Adrenal gland (tissue), 12 donors: ENCODE results near the gene VASH1. TPM values are rescaled to one million over a fixed set of nuclear protein-coding genes. Genes with fewer than 3 reads are reported as not detected.

Experiments used
- DNase-seq, 7 donors: peaks; one replicate each; pipeline ENCODE4 v3.0.0-alpha.2; 2019 to 2020
- H3K27ac ChIP-seq, 5 donors: fragments of 200-600 bp; sonication (generic) in 4 of 5; 1 replicate in 3 of 5; 2 replicates in 2 of 5; pipeline versions ENCODE4 v1.5.1 to v1.8.0; 2016 to 2020; ENCODE audit warnings: mild to moderate bottlenecking in 1 of 5
- H3K27me3 ChIP-seq: fragments of 200-600 bp; 2 replicates; pipeline ENCODE4 v1.8.0; 2021
- H3K36me3 ChIP-seq, 2 donors: fragments of 200-600 bp; replicated peaks in 1 of 2; 1 replicate in 1 of 2; 2 replicates in 1 of 2; pipeline versions ENCODE4 v1.5.1 to v1.8.0; 2018 to 2022
- H3K4me1 ChIP-seq, 2 donors: fragments of 200-600 bp; replicated peaks in 1 of 2; 1 replicate in 1 of 2; 2 replicates in 1 of 2; pipeline versions ENCODE4 v1.5.1 to v1.8.0; 2018 to 2021
- H3K4me3 ChIP-seq, 4 donors: fragments of 200-600 bp; sonication (generic) in 3 of 4; one replicate each; pipeline ENCODE4 v1.5.1; 2016 to 2018
- H3K9me3 ChIP-seq, 3 donors: fragments of 200-600 bp; sonication (generic) in 1 of 3; replicated peaks in 1 of 3; 1 replicate in 2 of 3; 2 replicates in 1 of 3; pipeline versions ENCODE4 v1.5.1 to v1.8.0; 2016 to 2021
- POLR2A ChIP-seq, 2 donors: fragments of 450-650 bp; IDR thresholded peaks; one replicate each; pipeline ENCODE4 v1.6.1; 2017; ENCODE audit warnings: antibody characterized with exemption in 2 of 2, mild to moderate bottlenecking in 2 of 2, moderate library complexity in 1 of 2
- WGBS, 4 donors: extraction: QIAGEN DNeasy Blood & Tissue Kit in 2 of 4; methylation state at CpG; one replicate each; pipeline versions ENCODE4 v1.1.5 to v1.1.7; 2013 to 2017; 5-methylcytosine and 5-hydroxymethylcytosine counted together
- intact Hi-C, 2 donors: fragments of 100-400 bp; cut with DNase I; formaldehyde crosslinking; loops; one replicate each; pipeline versions ENCODE4 v1.14.1 to v1.15.0; 2022 to 2023
- polyA plus RNA-seq, 3 donors: library from polyadenylated mRNA; stranded (reverse); fragments of 200-250 nt in 2 of 3; fragments of 350-450 nt in 1 of 3; fragmentation: Illumina TruSeq in 1 of 3; extraction: RNeasy Lipid Tissue Mini Kit (QIAGEN cat#74804) in 1 of 3; gene quantifications; one replicate each; pipeline ENCODE4 v1.2.3, GENCODE V29; 2013 to 2014
- total RNA-seq, 9 donors: library from RNA; depleted of rRNA in 4 of 9; stranded (reverse); fragments of >200 nt in 4 of 9; fragments of 120-200 nt in 1 of 9; fragmentation: NEBNext Ultra II Directional in 1 of 9; extraction: Animal tissue kit (Norgen Biotek cat#: 25700) in 1 of 9; gene quantifications; one replicate each; pipeline versions ENCODE4 v1.1.0 to v1.2.4, GENCODE V29; 2013 to 2023
- TF ChIP-seq, protein P1 (sequence below), 6 experiments: fragments of 450-650 bp in 4 of 6; fragments of 200-600 bp in 2 of 6; sonication (generic) in 1 of 6; IDR thresholded peaks; 1 replicate in 5 of 6; 2 replicates in 1 of 6; pipeline versions ENCODE4 v1.5.1 to v1.8.0; 2016 to 2021; ENCODE audit warnings: antibody characterized with exemption in 6 of 6, mild to moderate bottlenecking in 2 of 6, moderate library complexity in 1 of 6
- donor health status: healthy with polysubstance abuse.
- donor health status: Bipolar disorder and iron deficiency.
- donor health status: DM: yes; HTN: yes; CAD: no.
- donor health status: DM: no; HTN: no; CAD: no.
- donor health status: DM: no; HTN: no; CAD: no.
- donor health status: DM: yes; HTN: yes; CAD: no.

The VASH1 gene
- total and polyA plus RNA-seq, 12 donors: 13.6 to 58.5 (median 23.9) TPM

GRCh38 chr14:76742185-76742584 is 19.1 kb upstream of the VASH1 start:
- TF ChIP-seq, protein P1, sequence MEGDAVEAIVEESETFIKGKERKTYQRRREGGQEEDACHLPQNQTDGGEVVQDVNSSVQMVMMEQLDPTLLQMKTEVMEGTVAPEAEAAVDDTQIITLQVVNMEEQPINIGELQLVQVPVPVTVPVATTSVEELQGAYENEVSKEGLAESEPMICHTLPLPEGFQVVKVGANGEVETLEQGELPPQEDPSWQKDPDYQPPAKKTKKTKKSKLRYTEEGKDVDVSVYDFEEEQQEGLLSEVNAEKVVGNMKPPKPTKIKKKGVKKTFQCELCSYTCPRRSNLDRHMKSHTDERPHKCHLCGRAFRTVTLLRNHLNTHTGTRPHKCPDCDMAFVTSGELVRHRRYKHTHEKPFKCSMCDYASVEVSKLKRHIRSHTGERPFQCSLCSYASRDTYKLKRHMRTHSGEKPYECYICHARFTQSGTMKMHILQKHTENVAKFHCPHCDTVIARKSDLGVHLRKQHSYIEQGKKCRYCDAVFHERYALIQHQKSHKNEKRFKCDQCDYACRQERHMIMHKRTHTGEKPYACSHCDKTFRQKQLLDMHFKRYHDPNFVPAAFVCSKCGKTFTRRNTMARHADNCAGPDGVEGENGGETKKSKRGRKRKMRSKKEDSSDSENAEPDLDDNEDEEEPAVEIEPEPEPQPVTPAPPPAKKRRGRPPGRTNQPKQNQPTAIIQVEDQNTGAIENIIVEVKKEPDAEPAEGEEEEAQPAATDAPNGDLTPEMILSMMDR (IDR thresholded peaks at IDR 0.05): no peak
- no peak for TF ChIP-seq POLR2A (IDR thresholded peaks at IDR 0.05)
- H3K4me1 ChIP-seq: no peaks in the 10 kb centered on the region
- intact Hi-C loops: no loop called here
- no peak for DNase-seq
- no peak overlapping the region for H3K4me3 ChIP-seq
- H3K36me3 ChIP-seq: no peaks in the 10 kb centered on the region
- no peaks in the 10 kb centered on the region for H3K27me3 ChIP-seq
- 77 to 92% (median 79%) methylated on average over 5 to 6 of the region's 6 CpGs for WGBS, 4 donors
- no peak overlapping the region for H3K27ac ChIP-seq
- H3K9me3 ChIP-seq: no peaks in the 10 kb centered on the region

GRCh38 chr14:76742966-76743365 is 18.3 kb upstream of the VASH1 start:
- peak in 4 of 7 donors; percentile 40 to 68 (median 46) for DNase-seq
- Histone ChIP-seq H3K4me1 (no peaks in the 10 kb centered on the region), H3K36me3 (no peaks in the 10 kb centered on the region), H3K9me3 (no peaks in the 10 kb centered on the region), H3K27me3 (no peaks in the 10 kb centered on the region), H3K27ac (no peak overlapping the region), H3K4me3 (no peak overlapping the region)
- TF ChIP-seq, protein P1 (IDR thresholded peaks at IDR 0.05): no peak
- TF ChIP-seq POLR2A (IDR thresholded peaks at IDR 0.05): no peak
- WGBS, 4 donors: 62 to 75% (median 67%) methylated on average over 7 of the region's 7 CpGs
- intact Hi-C loops: no loop called here

DNA sequence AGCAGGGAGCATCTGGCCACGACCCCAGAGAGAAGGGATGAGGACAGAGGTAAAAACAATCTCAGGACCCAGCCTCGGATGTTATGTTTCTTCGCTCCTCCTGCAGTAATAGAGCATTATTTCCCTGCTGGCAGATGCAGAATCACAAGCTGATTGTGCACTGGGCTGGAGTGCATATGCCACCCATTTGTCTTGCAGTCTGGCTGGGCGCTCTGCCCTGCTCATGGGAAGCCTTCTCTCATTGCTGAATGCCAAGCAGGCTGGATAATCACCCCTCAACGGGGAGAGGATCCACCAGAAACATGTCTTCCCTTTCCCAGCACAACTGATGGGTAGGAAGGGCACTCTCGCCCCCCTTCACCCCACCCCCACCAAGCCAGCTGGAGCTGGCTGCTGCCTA is 8.5 kb upstream of the VASH1 start:
- Histone ChIP-seq H3K27me3 (no peaks in the 10 kb centered on the region), H3K9me3 (no peaks in the 10 kb centered on the region), H3K36me3 (no peaks in the 10 kb centered on the region), H3K4me3 (no peak overlapping the region), H3K27ac (no peak overlapping the region), H3K4me1 (no peaks in the 10 kb centered on the region)
- DNase-seq: no peak
- TF ChIP-seq, protein P1 (IDR thresholded peaks at IDR 0.05): no peak
- TF ChIP-seq POLR2A (IDR thresholded peaks at IDR 0.05): no peak
- intact Hi-C loops: no loop called here
- WGBS, 4 donors: 58 to 69% (median 63%) methylated on average over 5 to 6 of the region's 6 CpGs

GRCh38 chr14:76753541-76754198 is 7.6 kb upstream of the VASH1 start:
- H3K4me1 ChIP-seq: no peaks in the 10 kb centered on the region
- no peak for DNase-seq
- H3K9me3 ChIP-seq: no peaks in the 10 kb centered on the region
- WGBS, 4 donors: 71 to 92% (median 88%) methylated on average over 7 of the region's 7 CpGs
- no peaks in the 10 kb centered on the region for H3K36me3 ChIP-seq
- no peaks in the 10 kb centered on the region for H3K27me3 ChIP-seq
- H3K4me3 ChIP-seq: no peak overlapping the region
- TF ChIP-seq POLR2A (IDR thresholded peaks at IDR 0.05): no peak
- TF ChIP-seq, protein P1 (IDR thresholded peaks at IDR 0.05): no peak
- intact Hi-C loops: no loop called here
- no peak overlapping the region for H3K27ac ChIP-seq
